Gastroesophageal sphincter (tissue), 3 donors: ENCODE measurements around the gene GRIK2.

Experiments
- POLR2A ChIP-seq, 2 donors: fragments of 450-650 bp; IDR thresholded peaks; one replicate each; pipeline ENCODE4 v1.6.1; 2017; ENCODE audit warnings: antibody characterized with exemption in 2 of 2, mild to moderate bottlenecking in 2 of 2, moderate library complexity in 1 of 2
- TF ChIP-seq, protein P1 (sequence below), 4 experiments: fragments of 200-600 bp in 2 of 4; fragments of 450-650 bp in 2 of 4; sonication (generic) in 1 of 4; IDR thresholded peaks; one replicate each; pipeline ENCODE4 v1.5.1; 2017 to 2019; ENCODE audit warnings: antibody characterized with exemption in 4 of 4, mild to moderate bottlenecking in 2 of 4, moderate library complexity in 2 of 4

- TF ChIP-seq, protein P1, sequence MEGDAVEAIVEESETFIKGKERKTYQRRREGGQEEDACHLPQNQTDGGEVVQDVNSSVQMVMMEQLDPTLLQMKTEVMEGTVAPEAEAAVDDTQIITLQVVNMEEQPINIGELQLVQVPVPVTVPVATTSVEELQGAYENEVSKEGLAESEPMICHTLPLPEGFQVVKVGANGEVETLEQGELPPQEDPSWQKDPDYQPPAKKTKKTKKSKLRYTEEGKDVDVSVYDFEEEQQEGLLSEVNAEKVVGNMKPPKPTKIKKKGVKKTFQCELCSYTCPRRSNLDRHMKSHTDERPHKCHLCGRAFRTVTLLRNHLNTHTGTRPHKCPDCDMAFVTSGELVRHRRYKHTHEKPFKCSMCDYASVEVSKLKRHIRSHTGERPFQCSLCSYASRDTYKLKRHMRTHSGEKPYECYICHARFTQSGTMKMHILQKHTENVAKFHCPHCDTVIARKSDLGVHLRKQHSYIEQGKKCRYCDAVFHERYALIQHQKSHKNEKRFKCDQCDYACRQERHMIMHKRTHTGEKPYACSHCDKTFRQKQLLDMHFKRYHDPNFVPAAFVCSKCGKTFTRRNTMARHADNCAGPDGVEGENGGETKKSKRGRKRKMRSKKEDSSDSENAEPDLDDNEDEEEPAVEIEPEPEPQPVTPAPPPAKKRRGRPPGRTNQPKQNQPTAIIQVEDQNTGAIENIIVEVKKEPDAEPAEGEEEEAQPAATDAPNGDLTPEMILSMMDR (IDR thresholded peaks at IDR 0.05): no peak
- TF ChIP-seq POLR2A (IDR thresholded peaks at IDR 0.05): no peak
Measured at GRCh38 chr6:101534821-101535220, 141.3 kb downstream of the GRIK2 start.
